Smooth muscle cell (in vitro differentiated cells): ENCODE data around the gene CYLD. TPM values are rescaled to one million over a fixed set of nuclear protein-coding genes. Genes with fewer than 3 reads are reported as not detected.

Experiments
- DNase-seq: peaks from one replicate; lab custom pipeline; 2025; ENCODE audit not compliant: unreplicated experiment; lab: John Stamatoyannopoulos, UW
- H2AFZ ChIP-seq: fragments of 200-600 bp; sonication (generic); 2 replicates; pipeline ENCODE4 v1.6.0; 2016; ENCODE audit warnings: antibody characterized with exemption, low read depth, mild to moderate bottlenecking
- H3F3A ChIP-seq: fragments of 200-600 bp; sonication (generic); 2 replicates; pipeline ENCODE4 v1.6.0; 2017; ENCODE audit warnings: antibody characterized with exemption, low read depth
- H3K27ac ChIP-seq: fragments of 200-600 bp; sonication (generic); 2 replicates; pipeline ENCODE4 v1.5.1; 2016; ENCODE audit warnings: low read depth, mild to moderate bottlenecking
- H3K27me3 ChIP-seq: fragments of 200-600 bp; sonication (generic); 2 replicates; pipeline ENCODE4 v1.6.1; 2016; ENCODE audit warnings: low read depth, mild to moderate bottlenecking
- H3K36me3 ChIP-seq: fragments of 200-600 bp; sonication (generic); 2 replicates; pipeline ENCODE4 v1.5.1; 2016; ENCODE audit warnings: low read depth
- H3K4me1 ChIP-seq: fragments of 200-600 bp; sonication (generic); 2 replicates; pipeline ENCODE4 v1.5.1; 2016; ENCODE audit warnings: low read depth
- H3K4me2 ChIP-seq: fragments of 200-600 bp; sonication (generic); 2 replicates; pipeline ENCODE4 v1.6.0; 2016; ENCODE audit warnings: mild to moderate bottlenecking
- H3K4me3 ChIP-seq: fragments of 200-600 bp; sonication (generic); 2 replicates; pipeline ENCODE4 v1.5.1; 2016; ENCODE audit warnings: mild to moderate bottlenecking
- H3K79me2 ChIP-seq: fragments of 200-600 bp; sonication (generic); 2 replicates; pipeline ENCODE4 v1.6.0; 2016; ENCODE audit warnings: low read depth, mild to moderate bottlenecking
- H3K9ac ChIP-seq: fragments of 200-600 bp; sonication (generic); 2 replicates; pipeline ENCODE4 v1.6.0; 2016; ENCODE audit warnings: low read depth
- H3K9me3 ChIP-seq: fragments of 200-600 bp; sonication (generic); replicated peaks from 2 replicates; pipeline ENCODE4 v1.5.1; 2016; ENCODE audit warnings: low read depth
- H4K20me1 ChIP-seq: fragments of 200-600 bp; sonication (generic); 2 replicates; pipeline ENCODE4 v1.6.0; 2016; ENCODE audit warnings: low read depth
- WGBS: methylation state at CpG from one replicate; pipeline ENCODE4 v1.1.7; 2016; ENCODE audit warnings: low lambda C conversion rate; 5-methylcytosine and 5-hydroxymethylcytosine counted together
- polyA plus RNA-seq: library from polyadenylated mRNA; unstranded; fragments of >200 nt; fragmentation: Nextera tagmentation; extraction: Ambion mirVana; gene quantifications from 2 replicates; pipeline ENCODE4 v1.2.1, GENCODE V29; 2016
- total RNA-seq: library from RNA; depleted of rRNA; stranded (reverse); fragments of >200 nt; gene quantifications from 2 replicates; pipeline ENCODE4 v1.2.3, GENCODE V29; 2014
- TF ChIP-seq, protein P1 (sequence below): fragments of 200-600 bp; sonication (generic); IDR thresholded peaks from 2 replicates; pipeline ENCODE4 v1.5.1; 2017; ENCODE audit warnings: borderline replicate concordance, mild to moderate bottlenecking, antibody characterized with exemption; ENCODE audit not compliant: insufficient read depth, poor library complexity, severe bottlenecking

The CYLD gene
- total and polyA plus RNA-seq, 2 experiments from 2014 or later, result 11.3 to 13.8 TPM

DNA sequence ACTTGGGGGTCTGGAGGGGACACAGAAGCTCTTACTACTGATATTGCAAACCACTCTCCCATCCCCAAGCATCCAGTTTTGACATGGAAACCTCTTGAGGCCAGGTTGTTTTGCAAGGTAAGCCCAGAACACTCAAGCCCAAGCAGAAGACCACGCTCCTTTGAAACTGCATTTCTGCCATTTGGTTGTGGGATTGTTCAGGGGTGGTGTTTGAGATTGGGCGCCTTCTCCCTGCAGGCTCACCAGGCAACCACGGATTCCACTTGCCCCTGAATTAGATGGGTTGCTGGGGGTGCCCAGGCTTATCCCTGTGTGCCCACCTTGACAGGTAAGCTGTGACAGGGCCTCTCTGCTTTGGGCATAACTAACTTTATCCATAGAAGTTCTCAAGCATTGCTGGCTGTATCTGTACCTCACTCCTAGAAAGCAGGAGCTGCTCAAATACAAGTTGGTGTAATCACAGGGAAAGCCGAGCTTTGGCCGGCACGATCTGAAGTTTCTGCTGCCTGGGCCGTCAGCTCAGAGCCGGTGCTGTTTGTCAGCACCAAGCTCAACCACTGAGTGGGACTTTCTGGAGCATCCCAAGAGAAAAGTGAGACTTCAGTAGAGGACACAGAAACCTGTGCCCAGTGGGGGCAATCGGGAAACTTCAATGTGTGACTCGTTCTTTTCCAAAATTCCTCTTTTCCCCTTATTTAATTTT lies 93.6 kb downstream of the CYLD start:
- no peak overlapping the region for H3K4me2 ChIP-seq
- no peaks in the 10 kb centered on the region for H3F3A ChIP-seq
- H3K4me1 ChIP-seq, result no peaks in the 10 kb centered on the region
- no peaks in the 10 kb centered on the region for H3K79me2 ChIP-seq
- H4K20me1 ChIP-seq, result no peaks in the 10 kb centered on the region
- TF ChIP-seq, protein P1, sequence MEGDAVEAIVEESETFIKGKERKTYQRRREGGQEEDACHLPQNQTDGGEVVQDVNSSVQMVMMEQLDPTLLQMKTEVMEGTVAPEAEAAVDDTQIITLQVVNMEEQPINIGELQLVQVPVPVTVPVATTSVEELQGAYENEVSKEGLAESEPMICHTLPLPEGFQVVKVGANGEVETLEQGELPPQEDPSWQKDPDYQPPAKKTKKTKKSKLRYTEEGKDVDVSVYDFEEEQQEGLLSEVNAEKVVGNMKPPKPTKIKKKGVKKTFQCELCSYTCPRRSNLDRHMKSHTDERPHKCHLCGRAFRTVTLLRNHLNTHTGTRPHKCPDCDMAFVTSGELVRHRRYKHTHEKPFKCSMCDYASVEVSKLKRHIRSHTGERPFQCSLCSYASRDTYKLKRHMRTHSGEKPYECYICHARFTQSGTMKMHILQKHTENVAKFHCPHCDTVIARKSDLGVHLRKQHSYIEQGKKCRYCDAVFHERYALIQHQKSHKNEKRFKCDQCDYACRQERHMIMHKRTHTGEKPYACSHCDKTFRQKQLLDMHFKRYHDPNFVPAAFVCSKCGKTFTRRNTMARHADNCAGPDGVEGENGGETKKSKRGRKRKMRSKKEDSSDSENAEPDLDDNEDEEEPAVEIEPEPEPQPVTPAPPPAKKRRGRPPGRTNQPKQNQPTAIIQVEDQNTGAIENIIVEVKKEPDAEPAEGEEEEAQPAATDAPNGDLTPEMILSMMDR, result no peak
- H3K9me3 ChIP-seq, result no peaks in the 10 kb centered on the region
- DNase-seq, result no peak
- H3K9ac ChIP-seq, result no peak overlapping the region
- H3K36me3 ChIP-seq, result no peaks in the 10 kb centered on the region
- H3K27ac ChIP-seq, result no peak overlapping the region
- no peaks in the 10 kb centered on the region for H3K27me3 ChIP-seq
- no peak overlapping the region for H2AFZ ChIP-seq
- 93% methylated on average over 10 of the region's 10 CpGs for WGBS
- no peak overlapping the region for H3K4me3 ChIP-seq

GRCh38 chr16:50836121-50836621 lies 94.3 kb downstream of the CYLD start:
- Histone ChIP-seq H3K4me2 (no peak overlapping the region), H3K9me3 (no peaks in the 10 kb centered on the region), H2AFZ (no peak overlapping the region)

DNA sequence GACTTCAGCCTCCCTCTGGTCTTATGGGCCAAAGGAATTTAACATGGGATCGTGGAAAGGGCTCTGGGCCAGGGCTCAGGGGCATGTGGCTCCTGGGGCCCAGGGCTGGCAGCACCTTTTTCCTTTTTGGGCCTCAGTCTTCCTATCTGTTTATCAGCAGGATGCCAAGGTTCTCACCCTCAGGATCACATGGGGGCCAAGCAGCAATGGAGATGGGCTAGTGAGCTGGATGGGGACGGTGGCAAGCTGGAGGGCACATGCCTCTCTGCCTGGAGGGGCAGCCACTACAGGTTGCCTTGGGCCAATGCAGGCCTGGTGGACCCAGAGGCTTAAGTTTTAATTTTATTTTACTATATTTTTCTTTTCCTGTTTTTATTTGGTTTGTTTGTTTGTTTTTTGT lies 95.4 kb downstream of the CYLD start:
- Histone ChIP-seq H3K27me3 (peaks cover 14% of the 10 kb centered on the region), H3K4me3 (no peak overlapping the region), H3K9me3 (no peaks in the 10 kb centered on the region), H2AFZ (no peak overlapping the region), H3K4me1 (no peaks in the 10 kb centered on the region), H3K4me2 (no peak overlapping the region), H3K9ac (no peak overlapping the region), H3F3A (no peaks in the 10 kb centered on the region), H3K36me3 (no peaks in the 10 kb centered on the region), H3K27ac (no peak overlapping the region), H3K79me2 (no peaks in the 10 kb centered on the region), H4K20me1 (no peaks in the 10 kb centered on the region)
- no peak for DNase-seq
- TF ChIP-seq, protein P1, result no peak
- 100% methylated on average over 2 of the region's 2 CpGs for WGBS

More at GRCh38 chr16:50836121-50836621, 94.3 kb downstream of the CYLD start:
- Histone ChIP-seq H3F3A (no peaks in the 10 kb centered on the region), H3K9ac (no peak overlapping the region), H3K36me3 (no peaks in the 10 kb centered on the region), H3K27ac (no peak overlapping the region), H4K20me1 (no peaks in the 10 kb centered on the region), H3K4me1 (no peaks in the 10 kb centered on the region), H3K79me2 (no peaks in the 10 kb centered on the region), H3K27me3 (peaks cover 5% of the 10 kb centered on the region), H3K4me3 (no peak overlapping the region)
- WGBS, result 95% methylated on average over 10 of the region's 10 CpGs
- no peak for DNase-seq
- TF ChIP-seq, protein P1, result no peak

- 86% methylated on average over 2 of the region's 2 CpGs for WGBS
- no peaks in the 10 kb centered on the region for H4K20me1 ChIP-seq
- H3K79me2 ChIP-seq, result no peaks in the 10 kb centered on the region
- no peaks in the 10 kb centered on the region for H3K4me1 ChIP-seq
- TF ChIP-seq, protein P1, result no peak
- DNase-seq, result no peak
- H3K27ac ChIP-seq, result no peak overlapping the region
- no peak overlapping the region for H2AFZ ChIP-seq
- no peaks in the 10 kb centered on the region for H3K36me3 ChIP-seq
- H3K4me3 ChIP-seq, result no peak overlapping the region
- H3K4me2 ChIP-seq, result no peak overlapping the region
- H3K9ac ChIP-seq, result no peak overlapping the region
- peaks cover 14% of the 10 kb centered on the region for H3K27me3 ChIP-seq
- H3K9me3 ChIP-seq, result no peaks in the 10 kb centered on the region
- no peaks in the 10 kb centered on the region for H3F3A ChIP-seq
Measured at GRCh38 chr16:50838165-50838564, 96.3 kb downstream of the CYLD start.
